ENCODE measurements around the gene AP2B1. TPM values are rescaled to one million over a fixed set of nuclear protein-coding genes. Genes with fewer than 3 reads are reported as not detected.

AP2B1 gene
- total and polyA plus RNA-seq, 4 donors = 8.7 to 55.6 (median 22.3) TPM

- H3K27me3 ChIP-seq (ENCODE audit: control insufficient read depth in 4 of 4, insufficient read depth in 4 of 4, low read length in 3 of 4) = no peaks in the 10 kb centered on the region
- no peak for DNase-seq (ENCODE audit: low spot score)
- no peak overlapping the region for H3K9ac ChIP-seq (ENCODE audit: low read depth in 1 of 2, low read length in 2 of 2)
- peaks cover 0 to 3% (median 1%) of the 10 kb centered on the region in 4 donors for H3K4me1 ChIP-seq (ENCODE audit: control insufficient read depth in 4 of 4, insufficient read depth in 4 of 4, low read length in 3 of 4)
- H3K4me3 ChIP-seq (ENCODE audit: low read depth in 1 of 3, low read length in 3 of 3) = no peak overlapping the region
- no peaks in the 10 kb centered on the region for H3K36me3 ChIP-seq (ENCODE audit: control insufficient read depth in 4 of 4, insufficient read depth in 3 of 4, low read depth in 1 of 4, low read length in 3 of 4)
- H3K27ac ChIP-seq (ENCODE audit: low read depth in 1 of 2, low read length in 2 of 2) = no peak overlapping the region
- no peak for TF ChIP-seq CTCF (IDR thresholded peaks at IDR 0.05; ENCODE audit: low read depth, low read length, missing input control)
- no peak for TF ChIP-seq ATF3 (IDR thresholded peaks at IDR 0.05)
- no peak for TF ChIP-seq RAD21 (IDR thresholded peaks at IDR 0.05)
- TF ChIP-seq YY1 (IDR thresholded peaks at IDR 0.05) = no peak
- TF ChIP-seq MAX (IDR thresholded peaks at IDR 0.05) = no peak
- TF ChIP-seq EGR1 (IDR thresholded peaks at IDR 0.05; ENCODE audit: low read depth in 2 of 2) = no peak
- TF ChIP-seq TAF1 (conservative IDR thresholded peaks at IDR 0.05) = no peak
- no peak for TF ChIP-seq GABPA (IDR thresholded peaks at IDR 0.05 in 1 of 2, conservative IDR thresholded peaks at IDR 0.05 in 1 of 2)
- no peak for TF ChIP-seq SP1 (IDR thresholded peaks at IDR 0.05)
- TF ChIP-seq FOXA1 (IDR thresholded peaks at IDR 0.05) = no peak
- TF ChIP-seq ZBTB33 (IDR thresholded peaks at IDR 0.05) = no peak
- no peak for TF ChIP-seq FOXA2 (IDR thresholded peaks at IDR 0.05)
- H3K9me3 ChIP-seq (ENCODE audit: control insufficient read depth in 4 of 4, low read length in 3 of 4) = no peaks in the 10 kb centered on the region
- 84% methylated on average over 10 of the region's 10 CpGs for WGBS
Observed at GRCh38 chr17:35773679-35774425, 186.7 kb downstream of the AP2B1 start.

DNA sequence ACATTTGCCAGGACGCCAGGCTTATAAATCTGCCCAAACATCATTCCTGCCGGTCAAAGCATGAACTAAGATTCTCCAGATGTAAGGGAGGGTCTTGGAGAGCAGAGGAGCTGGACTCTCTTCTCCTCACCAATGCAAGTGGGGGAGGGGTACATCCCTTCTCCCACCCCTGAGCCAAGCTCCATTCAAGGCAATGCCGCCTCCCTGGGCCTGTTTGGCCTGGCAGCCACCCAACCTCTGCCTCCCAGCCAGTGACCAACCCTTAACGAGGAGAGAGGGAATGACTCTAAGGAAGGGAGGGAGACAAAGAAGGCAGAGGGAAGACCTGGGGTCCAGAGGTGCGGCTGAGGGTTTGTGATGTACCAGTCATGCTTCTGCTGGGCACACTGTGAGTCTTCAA, 187.4 kb downstream of the AP2B1 start:
- no peaks in the 10 kb centered on the region for H3K36me3 ChIP-seq (ENCODE audit: control insufficient read depth in 4 of 4, insufficient read depth in 3 of 4, low read depth in 1 of 4, low read length in 3 of 4)
- no peak for DNase-seq (ENCODE audit: low spot score)
- peaks cover 0 to 3% (median 1%) of the 10 kb centered on the region in 4 donors for H3K4me1 ChIP-seq (ENCODE audit: control insufficient read depth in 4 of 4, insufficient read depth in 4 of 4, low read length in 3 of 4)
- H3K4me3 ChIP-seq (ENCODE audit: low read depth in 1 of 3, low read length in 3 of 3) = no peak overlapping the region
- H3K27me3 ChIP-seq (ENCODE audit: control insufficient read depth in 4 of 4, insufficient read depth in 4 of 4, low read length in 3 of 4) = no peaks in the 10 kb centered on the region
- H3K9ac ChIP-seq (ENCODE audit: low read depth in 1 of 2, low read length in 2 of 2) = no peak overlapping the region
- no peak overlapping the region for H3K27ac ChIP-seq (ENCODE audit: low read depth in 1 of 2, low read length in 2 of 2)
- 62% methylated on average over 5 of the region's 5 CpGs for WGBS
- no peaks in the 10 kb centered on the region for H3K9me3 ChIP-seq (ENCODE audit: control insufficient read depth in 4 of 4, low read length in 3 of 4)
- TF ChIP-seq EGR1 (IDR thresholded peaks at IDR 0.05; ENCODE audit: low read depth in 2 of 2) = no peak
- no peak for TF ChIP-seq ATF3 (IDR thresholded peaks at IDR 0.05)
- TF ChIP-seq RXRA (IDR thresholded peaks at IDR 0.05) = no peak
- no peak for TF ChIP-seq CTCF (IDR thresholded peaks at IDR 0.05; ENCODE audit: low read depth, low read length, missing input control)
- no peak for TF ChIP-seq FOXA1 (IDR thresholded peaks at IDR 0.05)

Data from liver (tissue), 9 donors.